CD4-positive, alpha-beta T cell treated with Interleukin-12 subunit alpha and Interleukin-12 subunit beta, for 1 hour (primary cell): ENCODE measurements around the gene CRB3.
"Not testable (repeated sequence)": the region's sequence is repeated elsewhere in the genome, so short reads cannot be mapped to it uniquely, and the experiment has no call there.

ENCODE experiments used
- DNase-seq: peaks from one replicate; pipeline ENCODE4 v3.0.0-alpha.2; 2020

CRB3 gene

GRCh38 chr19:6498294-6499036 is 34.4 kb downstream of the CRB3 start:
- DNase-seq: no peak

GRCh38 chr19:6499052-6499790 is 35.1 kb downstream of the CRB3 start:
- no peak for DNase-seq

GRCh38 chr19:6500837-6501739 is 37.0 kb downstream of the CRB3 start:
- no peak for DNase-seq

- DNase-seq: peak; percentile 53
Measured at GRCh38 chr19:6501740-6502648, 37.9 kb downstream of the CRB3 start, which contains the start of gene TUBB4A. Gene TUBB4A (minus strand): TSS chr19:6502309. CDS start chr19:6502212, 97 bp downstream.

- DNase-seq: no peak
Measured at GRCh38 chr19:6503407-6504201, 39.5 kb downstream of the CRB3 start.

- DNase-seq: not testable (repeated sequence)
Measured at GRCh38 chr19:6508028-6508771, 44.1 kb downstream of the CRB3 start.

GRCh38 chr19:6509118-6509971 is 45.3 kb downstream of the CRB3 start:
- no peak for DNase-seq

GRCh38 chr19:6510618-6511017 is 46.5 kb downstream of the CRB3 start:
- no peak for DNase-seq

GRCh38 chr19:6514089-6514488 is 50.0 kb downstream of the CRB3 start:
- DNase-seq: no peak

- DNase-seq: no peak
Measured at GRCh38 chr19:6514926-6515544, 51.0 kb downstream of the CRB3 start.

GRCh38 chr19:6516018-6516658 is 52.1 kb downstream of the CRB3 start:
- peak; percentile 83 for DNase-seq
